HT1080 (cell line): ENCODE data around the gene GALNT5. TPM values are rescaled to one million over a fixed set of nuclear protein-coding genes. Genes with fewer than 3 reads are reported as not detected.
A peak's percentile ranks its signal among the peaks of the same experiment; 100 is the strongest.
"Not testable (repeated sequence)": the region's sequence is repeated elsewhere in the genome, so short reads cannot be mapped to it uniquely, and the experiment has no call there.

Experiments used
- DNase-seq: peaks from one replicate; pipeline ENCODE4 v3.0.0-alpha.2; 2015; ENCODE audit warnings: low read depth
- total RNA-seq: library from RNA; depleted of rRNA; stranded (reverse); fragments of >200 nt; shearing (Covaris generic); gene quantifications from 2 replicates; pipeline ENCODE4 v1.2.3, GENCODE V29; 2014

The GALNT5 gene
- total RNA-seq, 1 experiment from 2014 or later = not detected

- DNase-seq = no peak
These were observed 10.6 kb upstream of the GALNT5 start for GRCh38 chr2:157246765-157247407.

GRCh38 chr2:157250836-157251235, 6.7 kb upstream of the GALNT5 start:
- no peak for DNase-seq

GRCh38 chr2:157251932-157252331, 5.6 kb upstream of the GALNT5 start:
- no peak for DNase-seq

GRCh38 chr2:157252529-157252928, 5.0 kb upstream of the GALNT5 start:
- DNase-seq = no peak

- peak; percentile 36 for DNase-seq
These were observed 3.5 kb upstream of the GALNT5 start for GRCh38 chr2:157254041-157254440.

GRCh38 chr2:157255746-157256145, 1.8 kb upstream of the GALNT5 start:
- no peak for DNase-seq

- no peak for DNase-seq
These were observed 879 bp upstream of the GALNT5 start for GRCh38 chr2:157256626-157257025.

- no peak for DNase-seq
These were observed 1.2 kb downstream of the GALNT5 start for GRCh38 chr2:157258520-157259326.

- no peak for DNase-seq
These were observed 1.9 kb downstream of the GALNT5 start for GRCh38 chr2:157259386-157259785.

GRCh38 chr2:157259960-157260359, 2.5 kb downstream of the GALNT5 start:
- DNase-seq = no peak

GRCh38 chr2:157260533-157261198, 3.2 kb downstream of the GALNT5 start:
- no peak for DNase-seq

- DNase-seq = peak; percentile 80
These were observed 3.8 kb downstream of the GALNT5 start for GRCh38 chr2:157261199-157261782.

- DNase-seq = no peak
These were observed 4.7 kb downstream of the GALNT5 start for GRCh38 chr2:157262248-157262647.

GRCh38 chr2:157264099-157264498, 6.6 kb downstream of the GALNT5 start:
- no peak for DNase-seq

- no peak for DNase-seq
These were observed 8.3 kb downstream of the GALNT5 start for GRCh38 chr2:157265825-157266224.

GRCh38 chr2:157267476-157267875, 10.0 kb downstream of the GALNT5 start:
- peak; percentile 13 for DNase-seq

- DNase-seq = no peak
These were observed 11.6 kb downstream of the GALNT5 start for GRCh38 chr2:157269060-157269459.

- DNase-seq = no peak
These were observed 12.4 kb downstream of the GALNT5 start for GRCh38 chr2:157269922-157270321.

- DNase-seq = no peak
These were observed 14.2 kb downstream of the GALNT5 start for GRCh38 chr2:157271590-157272203.

GRCh38 chr2:157279311-157279710, 21.8 kb downstream of the GALNT5 start:
- DNase-seq = not testable (repeated sequence)

- no peak for DNase-seq
These were observed 23.8 kb downstream of the GALNT5 start for GRCh38 chr2:157281316-157281715.
